Small intestine (tissue), 7 donors: ENCODE data around the gene HMGCLL1. TPM values are rescaled to one million over a fixed set of nuclear protein-coding genes. Genes with fewer than 3 reads are reported as not detected.

Experiments
- DNase-seq, 2 donors: peaks; one replicate each; pipeline versions ENCODE4 v3.0.0 to v3.0.0-alpha.2; 2013
- FAIRE-seq: peaks from 2 replicates; lab custom pipeline; 2012; peaks lifted over from hg19 to GRCh38; lab: Jason Lieb, UNC
- H3K27ac ChIP-seq, 3 donors: one replicate each; pipeline ENCODE4 v1.5.1; 2013; ENCODE audit warnings: low read length in 2 of 3, mild to moderate bottlenecking in 2 of 3, control low read depth in 1 of 3, inconsistent platforms in 1 of 3, low read depth in 1 of 3, moderate library complexity in 1 of 3
- H3K27me3 ChIP-seq, 3 donors: one replicate each; pipeline ENCODE4 v1.6.1; 2013; ENCODE audit warnings: low read length in 3 of 3, inconsistent platforms in 1 of 3; ENCODE audit not compliant: control insufficient read depth in 3 of 3, insufficient read depth in 3 of 3
- H3K36me3 ChIP-seq, 3 donors: one replicate each; pipeline ENCODE4 v1.6.1; 2013; ENCODE audit warnings: low read length in 3 of 3, inconsistent platforms in 1 of 3, low read depth in 1 of 3, mild to moderate bottlenecking in 1 of 3, moderate library complexity in 1 of 3; ENCODE audit not compliant: control insufficient read depth in 3 of 3, insufficient read depth in 2 of 3
- H3K4me1 ChIP-seq, 3 donors: one replicate each; pipeline ENCODE4 v1.6.1; 2013; ENCODE audit warnings: low read length in 2 of 3, inconsistent platforms in 1 of 3, low read depth in 1 of 3, mild to moderate bottlenecking in 1 of 3, moderate library complexity in 1 of 3; ENCODE audit not compliant: control insufficient read depth in 3 of 3, insufficient read depth in 2 of 3
- H3K4me3 ChIP-seq, 3 donors: one replicate each; pipeline ENCODE4 v1.5.1; 2013; ENCODE audit warnings: low read length in 3 of 3, control low read depth in 1 of 3, inconsistent platforms in 1 of 3, low read depth in 1 of 3, mild to moderate bottlenecking in 1 of 3, moderate library complexity in 1 of 3
- H3K9me3 ChIP-seq, 2 donors: one replicate each; pipeline ENCODE4 v1.6.1; 2013; ENCODE audit warnings: low read depth in 1 of 2, low read length in 1 of 2; ENCODE audit not compliant: control insufficient read depth in 2 of 2, insufficient read depth in 1 of 2
- WGBS, 3 donors: extraction: QIAGEN DNeasy Blood & Tissue Kit; methylation state at CpG; one replicate each; pipeline ENCODE4 v1.1.7; 2013; 5-methylcytosine and 5-hydroxymethylcytosine counted together
- polyA plus RNA-seq, 4 donors: library from polyadenylated mRNA; stranded (reverse) in 3 of 4; unstranded in 1 of 4; fragments of 200-250 nt in 3 of 4; fragments of 120-200 nt in 1 of 4; gene quantifications; one replicate each; pipeline versions ENCODE4 v1.2.1 to v1.2.3, GENCODE V29; 2013
- donor health status: healthy with polysubstance abuse.
- donor health status: control.
- donor health status: control.
- donor health status: Bipolar disorder and iron deficiency.
- donor health status: healthy.

HMGCLL1 gene
- polyA plus RNA-seq, 4 donors, result 0.75 to 1.2 (median 0.81) TPM; not detected in 1

DNA sequence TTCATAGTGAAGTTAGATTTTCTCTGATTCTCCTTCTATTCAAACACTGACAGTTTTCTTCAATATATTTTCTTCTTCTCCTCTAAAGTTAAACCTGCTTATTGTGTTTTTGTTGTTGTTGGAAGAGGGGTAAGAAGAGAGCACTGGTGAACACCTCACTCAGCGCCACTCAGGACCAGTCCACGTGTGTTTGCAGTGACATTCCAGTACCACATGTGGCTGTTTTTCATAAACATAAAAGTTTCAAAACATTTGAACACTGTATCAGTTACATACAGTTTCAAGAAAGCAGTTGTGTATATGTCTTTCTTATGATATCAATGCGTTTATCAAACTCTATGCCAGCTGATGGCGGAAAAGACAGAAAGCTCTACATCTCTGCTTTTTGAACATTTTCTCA is 86.7 kb downstream of the HMGCLL1 start:
- FAIRE-seq, result no peak
- no peak for DNase-seq
- Histone ChIP-seq H3K27me3 (no peaks in the 10 kb centered on the region), H3K9me3 (no peaks in the 10 kb centered on the region), H3K36me3 (no peaks in the 10 kb centered on the region), H3K27ac (no peak overlapping the region), H3K4me3 (no peak overlapping the region), H3K4me1 (no peaks in the 10 kb centered on the region)
- 81 to 86% (median 83%) methylated on average over 4 of the region's 4 CpGs for WGBS, 3 donors

DNA sequence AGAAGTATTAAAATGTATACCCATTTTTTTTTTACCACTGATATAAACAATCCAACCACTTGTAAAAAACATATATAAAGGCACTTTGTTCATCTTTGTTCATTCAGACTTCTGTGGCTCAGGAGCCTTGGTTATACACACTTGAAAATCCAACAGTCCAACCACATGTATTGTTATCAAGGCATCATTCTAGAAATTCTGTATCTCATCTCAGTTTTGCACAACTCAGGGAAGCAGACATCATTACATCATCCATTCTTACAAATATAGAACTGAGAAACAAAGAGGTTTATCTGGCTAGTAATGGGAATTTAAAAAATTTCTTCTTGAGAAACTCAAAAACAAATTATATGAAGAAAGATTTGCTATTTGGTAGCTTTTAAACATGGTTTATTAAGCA is 88.1 kb downstream of the HMGCLL1 start:
- Histone ChIP-seq H3K36me3 (no peaks in the 10 kb centered on the region), H3K27me3 (no peaks in the 10 kb centered on the region), H3K27ac (no peak overlapping the region), H3K4me3 (no peak overlapping the region), H3K9me3 (no peaks in the 10 kb centered on the region), H3K4me1 (no peaks in the 10 kb centered on the region)
- DNase-seq (no peak), FAIRE-seq (no peak)

DNA sequence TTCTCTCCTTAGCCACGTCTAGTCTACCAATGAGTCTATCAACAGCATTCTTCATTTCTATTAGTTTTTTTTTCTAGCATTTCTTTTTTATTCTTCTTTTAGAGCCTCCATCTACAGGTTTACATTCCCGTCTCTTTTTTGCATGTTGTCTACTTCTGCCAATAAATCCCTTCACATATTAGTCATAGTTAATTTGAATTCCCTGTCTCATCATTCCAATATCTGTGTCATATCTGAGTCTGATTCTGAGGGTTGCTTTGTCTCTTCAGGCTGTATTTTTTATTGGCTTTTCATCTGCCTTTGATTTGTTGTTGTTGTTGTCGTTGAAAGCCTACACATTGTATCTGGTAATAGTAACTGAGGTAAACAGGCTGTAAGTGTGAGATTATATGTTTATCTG is 104.6 kb downstream of the HMGCLL1 start:
- WGBS, 3 donors, result 78 to 83% (median 82%) methylated on average over 3 of the region's 3 CpGs

DNA sequence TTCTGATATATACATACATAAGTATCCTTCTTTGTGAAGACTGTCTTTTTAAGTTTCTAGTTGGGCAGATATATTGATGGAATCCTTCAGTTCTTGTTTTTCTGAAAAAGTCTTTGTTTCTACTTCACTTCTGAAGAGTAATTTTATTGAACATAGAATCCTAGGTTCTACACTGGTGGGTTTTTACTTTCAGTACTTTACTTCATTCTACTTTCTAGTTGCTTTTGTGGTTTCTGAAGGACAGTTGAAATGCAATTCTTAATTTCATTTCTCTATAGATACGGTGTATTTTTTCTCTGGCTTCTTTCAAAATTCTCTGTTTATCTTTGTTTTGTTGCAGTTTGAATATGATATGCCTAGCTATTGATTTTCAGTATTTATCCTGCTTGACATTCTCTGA is 105.3 kb downstream of the HMGCLL1 start:
- Histone ChIP-seq H3K4me1 (no peaks in the 10 kb centered on the region), H3K27me3 (no peaks in the 10 kb centered on the region), H3K27ac (no peak overlapping the region), H3K36me3 (no peaks in the 10 kb centered on the region), H3K4me3 (no peak overlapping the region), H3K9me3 (no peaks in the 10 kb centered on the region)
- WGBS, 3 donors, result 56 to 78% (median 76%) methylated on average over 1 of the region's 1 CpG
- DNase-seq, result no peak
- no peak for FAIRE-seq

More for the DNA sequence above, 104.6 kb downstream of the HMGCLL1 start:
- FAIRE-seq (no peak), DNase-seq (no peak)
- Histone ChIP-seq H3K36me3 (no peaks in the 10 kb centered on the region), H3K4me3 (no peak overlapping the region), H3K27me3 (no peaks in the 10 kb centered on the region), H3K4me1 (no peaks in the 10 kb centered on the region), H3K27ac (no peak overlapping the region), H3K9me3 (no peaks in the 10 kb centered on the region)

DNA sequence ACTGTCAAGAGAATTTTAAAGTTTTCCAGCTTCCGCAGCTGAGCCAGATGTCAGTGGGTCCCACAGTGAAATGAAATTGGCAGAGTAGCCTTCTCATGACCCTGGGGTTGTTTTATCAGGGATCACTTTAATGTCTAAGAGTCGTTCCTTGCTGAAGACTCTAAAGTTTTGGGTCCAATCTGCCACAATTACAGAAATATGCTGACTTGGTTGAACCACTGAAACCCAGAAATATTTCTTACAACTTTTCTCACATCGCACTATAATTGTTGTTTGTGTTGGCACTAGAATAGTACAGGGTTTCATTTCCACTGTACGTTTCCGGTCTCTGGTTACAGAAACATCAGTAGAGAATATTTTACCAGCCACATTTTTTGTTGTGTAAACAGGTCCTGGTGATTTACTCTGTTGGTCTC is 109.0 kb downstream of the HMGCLL1 start:
- no peaks in the 10 kb centered on the region for H3K36me3 ChIP-seq
- H3K27ac ChIP-seq, result no peak overlapping the region
- H3K4me3 ChIP-seq, result no peak overlapping the region
- DNase-seq (no peak), FAIRE-seq (no peak)
- H3K4me1 ChIP-seq, result no peaks in the 10 kb centered on the region
- 65 to 78% (median 67%) methylated on average over 5 of the region's 5 CpGs for WGBS, 3 donors
- H3K9me3 ChIP-seq, result no peaks in the 10 kb centered on the region
- H3K27me3 ChIP-seq, result no peaks in the 10 kb centered on the region

DNA sequence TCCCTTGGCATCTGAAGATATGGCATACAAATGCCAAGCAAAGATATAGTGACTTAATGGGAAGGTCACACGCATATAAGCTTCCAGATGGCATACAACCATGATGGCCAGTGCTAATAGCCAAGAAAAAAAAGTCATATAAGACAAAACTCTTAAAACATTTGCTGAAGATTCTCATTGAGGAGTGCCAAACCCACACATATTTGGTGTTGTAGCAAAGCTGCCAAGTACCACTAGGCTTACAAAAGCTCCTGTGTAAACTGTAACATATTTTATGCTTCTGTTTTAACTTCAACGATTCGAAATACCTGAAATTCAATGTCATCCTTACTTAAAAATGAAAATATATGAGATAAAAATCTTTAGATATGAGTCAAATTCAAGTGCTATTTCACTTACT is 123.0 kb downstream of the HMGCLL1 start:
- H3K36me3 ChIP-seq, result no peaks in the 10 kb centered on the region
- no peak overlapping the region for H3K4me3 ChIP-seq
- no peak for DNase-seq
- WGBS, 3 donors, result 73 to 84% (median 78%) methylated on average over 3 of the region's 3 CpGs
- H3K4me1 ChIP-seq, result no peaks in the 10 kb centered on the region
- no peaks in the 10 kb centered on the region for H3K9me3 ChIP-seq
- no peak for FAIRE-seq
- peaks cover 0 to 2% (median 0%) of the 10 kb centered on the region in 3 donors for H3K27me3 ChIP-seq
- no peak overlapping the region for H3K27ac ChIP-seq

DNA sequence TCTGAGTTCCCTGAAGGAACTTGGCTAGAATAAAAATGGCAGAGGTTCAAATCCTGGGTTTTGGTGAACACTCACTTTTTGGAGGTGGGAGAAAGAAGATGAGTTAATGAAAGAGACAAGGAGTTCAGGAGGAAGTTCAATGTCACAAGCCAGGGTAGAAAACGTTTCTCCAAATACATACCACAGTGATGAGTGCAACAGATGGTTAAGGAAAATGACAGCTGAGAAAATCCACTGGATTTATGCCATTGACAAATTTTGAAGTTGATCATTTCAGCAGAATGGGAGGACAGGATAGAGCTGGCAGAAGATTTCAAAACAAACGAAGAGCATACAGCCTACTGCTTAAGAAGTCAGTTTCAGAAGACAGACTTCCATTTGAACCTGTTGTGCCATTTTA is 129.0 kb downstream of the HMGCLL1 start:
- Histone ChIP-seq H3K4me3 (no peak overlapping the region), H3K27ac (no peak overlapping the region), H3K27me3 (no peaks in the 10 kb centered on the region), H3K4me1 (no peaks in the 10 kb centered on the region), H3K36me3 (no peaks in the 10 kb centered on the region), H3K9me3 (no peaks in the 10 kb centered on the region)
- no peak for FAIRE-seq
- DNase-seq, result no peak
- 37 to 48% (median 47%) methylated on average over 2 of the region's 2 CpGs for WGBS, 3 donors

DNA sequence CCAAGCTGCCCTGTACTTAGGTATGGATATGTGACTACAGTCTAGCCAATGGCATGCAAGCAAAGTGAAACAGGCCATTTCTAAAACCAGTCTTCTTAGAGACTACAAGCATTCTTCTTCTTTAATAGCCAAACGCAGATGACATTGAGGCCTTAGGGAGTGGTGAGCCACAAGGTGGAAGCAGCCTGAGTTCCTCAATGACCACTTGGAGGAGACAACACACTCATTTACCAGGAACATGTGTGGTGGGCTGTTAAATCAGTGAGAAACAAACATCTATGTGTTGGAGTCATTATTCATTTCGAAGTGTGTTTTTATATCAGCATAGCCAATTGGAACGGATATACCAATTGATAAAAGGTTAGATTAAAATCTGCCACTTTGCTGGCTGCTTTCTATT is 129.8 kb downstream of the HMGCLL1 start:
- Histone ChIP-seq H3K27me3 (no peaks in the 10 kb centered on the region), H3K4me3 (no peak overlapping the region), H3K36me3 (no peaks in the 10 kb centered on the region), H3K4me1 (no peaks in the 10 kb centered on the region), H3K9me3 (no peaks in the 10 kb centered on the region), H3K27ac (no peak overlapping the region)
- WGBS, 3 donors, result 48 to 58% (median 56%) methylated on average over 3 of the region's 3 CpGs
- FAIRE-seq, result no peak
- DNase-seq, result peak in 1 of 2 donors; percentile 7

DNA sequence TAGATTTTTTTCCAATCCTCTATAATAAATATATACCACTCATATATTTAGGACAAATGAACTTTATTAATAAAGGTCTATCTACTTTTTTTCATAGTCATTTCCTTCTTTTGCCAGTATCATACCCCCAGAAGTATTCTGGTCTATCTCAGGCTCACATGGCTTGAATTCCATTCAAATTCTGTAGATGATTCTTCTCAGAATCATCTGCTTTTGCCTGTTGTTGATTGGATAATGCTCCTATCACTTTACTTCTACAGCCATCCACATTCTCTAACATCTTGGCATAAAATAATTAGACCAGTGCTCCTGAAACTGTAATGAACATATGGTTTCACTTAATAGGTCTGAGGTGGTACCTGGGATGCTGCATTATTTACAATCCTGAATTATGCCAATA is 130.5 kb downstream of the HMGCLL1 start:
- no peaks in the 10 kb centered on the region for H3K27me3 ChIP-seq
- H3K9me3 ChIP-seq, result no peaks in the 10 kb centered on the region
- H3K4me1 ChIP-seq, result no peaks in the 10 kb centered on the region
- no peak overlapping the region for H3K4me3 ChIP-seq
- FAIRE-seq, result no peak
- DNase-seq, result no peak
- no peak overlapping the region for H3K27ac ChIP-seq
- H3K36me3 ChIP-seq, result no peaks in the 10 kb centered on the region
